Osteocyte (in vitro differentiated cells): ENCODE data around the gene VWCE. TPM values are rescaled to one million over a fixed set of nuclear protein-coding genes. Genes with fewer than 3 reads are reported as not detected.

Experiments used
- DNase-seq: peaks from one replicate; pipeline ENCODE4 v3.0.0; 2021; ENCODE audit warnings: mixed read lengths; ENCODE audit not compliant: unreplicated experiment; ENCODE audit errors: extremely low spot score
- H3K27ac Mint-ChIP-seq: one replicate; pipeline ENCODE4 v1.8.0; 2021; ENCODE audit warnings: mild to moderate bottlenecking, mixed read lengths; ENCODE audit not compliant: unreplicated experiment
- H3K27me3 Mint-ChIP-seq: one replicate; pipeline ENCODE4 v1.8.0; 2021; ENCODE audit warnings: mixed read lengths; ENCODE audit not compliant: unreplicated experiment
- H3K36me3 Mint-ChIP-seq: one replicate; pipeline ENCODE4 v1.8.0; 2021; ENCODE audit warnings: mixed read lengths; ENCODE audit not compliant: unreplicated experiment
- H3K4me1 Mint-ChIP-seq: one replicate; pipeline ENCODE4 v1.8.0; 2021; ENCODE audit warnings: mixed read lengths; ENCODE audit not compliant: unreplicated experiment
- H3K4me3 Mint-ChIP-seq: one replicate; pipeline ENCODE4 v1.8.0; 2021; ENCODE audit warnings: mild to moderate bottlenecking, moderate library complexity, mixed read lengths; ENCODE audit not compliant: unreplicated experiment
- H3K9me3 Mint-ChIP-seq: one replicate; pipeline ENCODE4 v1.8.0; 2021; ENCODE audit warnings: mixed read lengths; ENCODE audit not compliant: unreplicated experiment
- CTCF ChIP-seq: fragments of 200-600 bp; sonication (generic); IDR thresholded peaks from 2 replicates; pipeline ENCODE4 v1.5.0; 2021; ENCODE audit warnings: antibody characterized with exemption, mild to moderate bottlenecking, moderate library complexity
- total RNA-seq: library from RNA; stranded (reverse); gene quantifications from 2 replicates; pipeline ENCODE4 v1.2.1, GENCODE V29; 2021

Gene VWCE
- total RNA-seq, 1 donor from 2014 or later, result 8.8 TPM

GRCh38 chr11:61277186-61278000, 17.7 kb downstream of the VWCE start:
- H3K36me3 Mint-ChIP-seq, result peaks cover 11% of the 10 kb centered on the region
- H3K27ac Mint-ChIP-seq, result peak overlapping the region; percentile 23
- H3K4me3 Mint-ChIP-seq, result no peak overlapping the region
- no peak for TF ChIP-seq CTCF
- DNase-seq, result no peak
- H3K4me1 Mint-ChIP-seq, result peaks cover 17% of the 10 kb centered on the region
- H3K9me3 Mint-ChIP-seq, result no peaks in the 10 kb centered on the region
- H3K27me3 Mint-ChIP-seq, result no peaks in the 10 kb centered on the region

- H3K36me3 Mint-ChIP-seq, result peaks cover 3% of the 10 kb centered on the region
- no peak for DNase-seq
- H3K4me3 Mint-ChIP-seq, result no peak overlapping the region
- no peaks in the 10 kb centered on the region for H3K9me3 Mint-ChIP-seq
- H3K27ac Mint-ChIP-seq, result no peak overlapping the region
- no peaks in the 10 kb centered on the region for H3K27me3 Mint-ChIP-seq
- no peak for TF ChIP-seq CTCF
- H3K4me1 Mint-ChIP-seq, result peaks cover 17% of the 10 kb centered on the region
Observed at GRCh38 chr11:61275191-61275590, 19.9 kb downstream of the VWCE start.

GRCh38 chr11:61274084-61274483, 21.0 kb downstream of the VWCE start:
- Mint-ChIP-seq H3K4me3 (no peak overlapping the region), H3K27ac (no peak overlapping the region), H3K27me3 (no peaks in the 10 kb centered on the region), H3K9me3 (no peaks in the 10 kb centered on the region), H3K36me3 (peaks cover 3% of the 10 kb centered on the region), H3K4me1 (peaks cover 16% of the 10 kb centered on the region)
- DNase-seq, result no peak
- no peak for TF ChIP-seq CTCF

GRCh38 chr11:61273178-61274078, 21.7 kb downstream of the VWCE start:
- H3K4me3 Mint-ChIP-seq, result no peak overlapping the region
- no peaks in the 10 kb centered on the region for H3K27me3 Mint-ChIP-seq
- H3K4me1 Mint-ChIP-seq, result peaks cover 13% of the 10 kb centered on the region
- peaks cover 3% of the 10 kb centered on the region for H3K36me3 Mint-ChIP-seq
- TF ChIP-seq CTCF, result no peak
- no peaks in the 10 kb centered on the region for H3K9me3 Mint-ChIP-seq
- no peak overlapping the region for H3K27ac Mint-ChIP-seq
- no peak for DNase-seq

- Mint-ChIP-seq H3K36me3 (peaks cover 4% of the 10 kb centered on the region), H3K4me1 (peaks cover 6% of the 10 kb centered on the region), H3K27me3 (no peaks in the 10 kb centered on the region), H3K4me3 (no peak overlapping the region), H3K27ac (no peak overlapping the region), H3K9me3 (no peaks in the 10 kb centered on the region)
- DNase-seq, result no peak
- TF ChIP-seq CTCF, result no peak
Observed at GRCh38 chr11:61272731-61273130, 22.4 kb downstream of the VWCE start.
